ENCODE results near the gene OPHN1.

Gene OPHN1, protein sequence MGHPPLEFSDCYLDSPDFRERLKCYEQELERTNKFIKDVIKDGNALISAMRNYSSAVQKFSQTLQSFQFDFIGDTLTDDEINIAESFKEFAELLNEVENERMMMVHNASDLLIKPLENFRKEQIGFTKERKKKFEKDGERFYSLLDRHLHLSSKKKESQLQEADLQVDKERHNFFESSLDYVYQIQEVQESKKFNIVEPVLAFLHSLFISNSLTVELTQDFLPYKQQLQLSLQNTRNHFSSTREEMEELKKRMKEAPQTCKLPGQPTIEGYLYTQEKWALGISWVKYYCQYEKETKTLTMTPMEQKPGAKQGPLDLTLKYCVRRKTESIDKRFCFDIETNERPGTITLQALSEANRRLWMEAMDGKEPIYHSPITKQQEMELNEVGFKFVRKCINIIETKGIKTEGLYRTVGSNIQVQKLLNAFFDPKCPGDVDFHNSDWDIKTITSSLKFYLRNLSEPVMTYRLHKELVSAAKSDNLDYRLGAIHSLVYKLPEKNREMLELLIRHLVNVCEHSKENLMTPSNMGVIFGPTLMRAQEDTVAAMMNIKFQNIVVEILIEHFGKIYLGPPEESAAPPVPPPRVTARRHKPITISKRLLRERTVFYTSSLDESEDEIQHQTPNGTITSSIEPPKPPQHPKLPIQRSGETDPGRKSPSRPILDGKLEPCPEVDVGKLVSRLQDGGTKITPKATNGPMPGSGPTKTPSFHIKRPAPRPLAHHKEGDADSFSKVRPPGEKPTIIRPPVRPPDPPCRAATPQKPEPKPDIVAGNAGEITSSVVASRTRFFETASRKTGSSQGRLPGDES

DNA sequence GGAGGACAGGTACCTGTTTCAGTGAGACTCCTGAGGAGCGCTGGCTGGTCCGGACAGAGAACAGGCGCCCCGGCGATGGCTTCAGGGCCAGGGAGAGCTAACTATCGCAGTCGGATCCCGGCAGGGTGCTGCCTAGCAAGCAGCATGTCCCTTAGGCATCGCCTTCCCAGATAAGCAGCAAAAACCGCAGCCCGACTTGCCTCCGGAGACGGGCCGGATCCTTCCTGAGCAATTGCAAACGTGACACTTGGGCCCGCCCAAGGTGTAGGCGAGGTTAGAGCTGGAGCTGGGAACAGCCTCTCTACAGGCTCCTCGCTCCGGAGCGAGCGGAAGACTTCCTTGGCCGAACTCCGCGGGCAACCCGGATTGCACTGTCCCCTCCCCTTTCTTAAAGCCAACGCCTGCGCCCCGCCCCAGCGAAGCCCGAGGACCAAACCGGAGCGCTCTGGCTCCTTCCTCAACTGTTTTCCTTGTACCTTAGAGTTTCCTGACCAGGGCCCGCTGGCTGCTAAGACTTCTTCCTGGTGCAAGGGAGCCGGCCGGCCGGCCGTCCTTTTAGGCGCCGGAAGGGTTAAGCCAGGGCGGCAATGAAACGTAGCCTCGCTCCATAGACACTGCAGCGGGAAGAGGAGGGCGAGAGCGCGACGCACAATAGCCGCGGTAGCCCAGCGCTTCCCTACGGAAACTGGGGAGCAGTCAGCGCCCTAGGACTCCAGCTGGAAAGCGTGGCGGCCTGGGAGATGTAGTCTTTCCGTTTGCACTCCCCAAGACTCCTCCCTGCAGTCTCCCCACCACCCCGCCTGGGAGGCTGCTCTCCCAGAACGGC lies at the start of gene OPHN1:
Gene OPHN1 (minus strand): TSS at position 341 of the 826 bp plus-strand sequence. CDS start 475 bp downstream, outside the sequence.
- no peak for DNase-seq (ENCODE audit: low read depth in 2 of 3, low spot score in 1 of 3)

DNA sequence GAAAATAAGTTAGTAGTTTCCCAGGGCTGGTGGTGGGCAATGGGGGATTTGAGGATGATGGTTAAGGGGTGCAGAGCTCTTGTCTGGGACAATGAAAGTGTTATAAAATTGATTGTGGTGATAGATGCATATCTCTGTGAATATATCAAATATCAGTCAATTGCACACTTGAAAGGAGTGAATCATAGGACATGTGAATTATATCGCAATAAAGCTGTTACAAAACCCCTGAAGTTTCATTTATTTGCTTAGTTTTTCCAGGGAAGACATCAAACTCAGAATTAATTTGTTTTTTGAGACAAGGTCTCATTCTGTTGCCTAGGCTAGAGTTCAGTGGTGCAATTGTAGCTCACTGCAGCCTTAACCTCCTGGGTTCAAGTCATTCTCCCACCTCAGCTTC lies 47.7 kb upstream of the OPHN1 start:
- no peak for DNase-seq (ENCODE audit: low read depth in 2 of 3, low spot score in 1 of 3)

DNA sequence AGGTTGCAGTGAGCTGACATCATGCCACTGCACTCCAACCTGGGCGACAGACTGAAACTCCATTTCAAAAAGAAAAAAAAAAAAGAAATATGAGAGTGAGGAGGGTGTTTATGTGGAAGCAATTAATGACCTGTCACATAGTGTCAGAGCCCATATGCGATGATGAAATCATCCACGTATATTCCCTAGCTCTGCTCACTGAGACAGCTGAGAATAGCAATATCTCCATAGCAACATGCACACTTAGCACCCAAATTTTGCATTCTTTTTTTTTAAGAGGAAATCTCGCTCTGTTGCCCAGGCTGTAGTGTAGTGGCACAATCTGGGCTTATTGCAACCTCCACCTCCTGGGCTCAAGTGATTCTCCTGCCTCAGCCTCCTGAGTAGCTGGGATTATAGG lies 31.5 kb upstream of the OPHN1 start:
- no peak for DNase-seq (ENCODE audit: low read depth in 2 of 3, low spot score in 1 of 3)

DNA sequence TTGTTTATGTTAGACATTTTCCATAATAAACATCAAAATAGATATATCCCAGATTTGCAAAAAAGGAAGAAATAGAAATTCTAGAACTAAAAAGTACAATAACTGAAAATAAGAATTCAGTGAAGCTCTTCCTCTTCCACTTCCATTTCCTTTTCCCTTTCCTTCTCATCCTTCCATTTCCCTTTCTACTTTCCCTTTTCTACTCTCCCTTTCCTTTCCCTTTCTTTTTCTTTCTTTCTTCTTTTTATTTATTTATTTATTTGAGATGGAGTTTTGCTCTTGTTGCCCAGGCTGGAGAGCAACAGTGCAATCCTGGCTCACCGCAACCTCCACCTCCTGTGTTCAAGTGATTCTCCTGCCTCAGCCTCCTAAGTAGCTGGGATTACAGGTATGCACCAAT lies 30.6 kb upstream of the OPHN1 start:
- DNase-seq (ENCODE audit: low read depth in 2 of 3, low spot score in 1 of 3) = no peak

DNA sequence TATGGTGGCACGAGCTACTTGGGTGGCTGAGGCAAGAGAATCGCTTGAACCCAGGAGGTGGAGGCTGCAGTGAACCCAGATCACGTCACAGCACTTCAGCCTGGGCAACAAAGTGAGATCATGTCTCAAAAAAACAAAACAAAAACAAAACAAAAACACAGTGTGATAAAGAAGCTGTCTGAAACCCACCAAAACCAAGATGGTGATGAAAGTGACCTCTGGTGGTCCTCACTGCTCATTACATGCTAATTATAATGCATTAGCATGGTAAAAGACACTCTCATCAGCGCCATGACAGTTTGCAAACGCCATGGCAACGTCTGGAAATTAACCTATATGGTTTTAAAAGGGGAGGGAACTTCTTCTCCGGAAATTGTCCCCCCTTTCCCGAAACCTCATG lies 29.4 kb upstream of the OPHN1 start:
- DNase-seq (ENCODE audit: low read depth in 2 of 3, low spot score in 1 of 3) = peak in 1 of 3 donors; percentile 18

DNA sequence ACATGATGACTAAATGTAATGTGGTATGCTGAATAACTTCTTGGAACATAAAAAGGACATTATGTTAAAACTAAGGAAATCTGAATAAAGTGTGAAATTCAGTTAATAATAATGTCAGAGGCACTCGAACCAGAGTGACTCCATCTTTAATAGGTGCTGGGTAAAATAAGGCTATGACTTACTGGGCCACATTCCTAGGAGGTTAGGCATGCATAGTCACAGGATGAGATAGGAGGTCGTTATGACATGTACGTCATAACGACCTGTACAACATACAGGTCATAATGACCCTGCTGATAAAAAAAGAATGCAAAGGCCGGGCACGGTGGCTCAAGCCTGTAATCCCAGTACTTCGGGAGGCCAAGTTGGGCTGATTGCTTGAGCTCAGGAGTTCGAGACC lies 28.9 kb upstream of the OPHN1 start:
- DNase-seq (ENCODE audit: low read depth in 2 of 3, low spot score in 1 of 3) = no peak

DNA sequence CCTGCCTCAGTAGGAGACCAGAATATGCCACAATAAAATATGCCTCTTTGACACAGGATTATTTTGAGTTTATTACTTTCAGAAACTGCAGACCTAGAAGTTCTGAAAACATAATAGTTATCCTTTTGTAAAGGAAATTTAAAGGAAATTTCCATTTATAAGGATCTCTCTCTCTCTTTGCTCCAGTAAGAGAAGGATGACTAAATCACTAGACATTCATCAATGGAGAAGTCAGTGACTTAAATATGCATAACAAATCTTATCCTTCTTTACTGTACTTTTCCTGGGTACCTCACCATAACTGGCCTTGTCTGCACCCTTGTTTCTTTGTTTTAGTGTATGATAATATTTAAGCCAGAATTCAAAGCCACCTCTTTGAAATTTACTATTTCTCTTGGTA lies 28.3 kb upstream of the OPHN1 start:
- no peak for DNase-seq (ENCODE audit: low read depth in 2 of 3, low spot score in 1 of 3)

DNA sequence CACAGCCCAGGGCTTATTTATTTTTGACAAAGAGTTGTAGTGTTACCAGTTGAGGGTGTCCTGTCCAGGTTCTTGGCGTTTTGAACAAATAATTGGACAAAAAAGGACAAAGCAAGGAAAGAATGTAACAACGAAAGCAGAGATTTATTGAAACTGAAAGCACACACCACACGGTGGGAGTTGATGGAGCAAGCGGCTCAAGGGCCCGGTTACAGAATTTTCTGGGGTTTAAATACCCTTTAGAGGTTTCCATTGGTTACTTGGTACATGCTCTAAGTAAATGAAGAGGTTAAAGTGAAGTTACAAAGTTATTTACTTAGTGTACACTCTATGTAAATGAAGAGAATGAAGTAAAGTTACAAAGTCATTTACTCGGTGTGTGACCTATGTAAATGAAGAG lies 27.8 kb upstream of the OPHN1 start:
- DNase-seq (ENCODE audit: low read depth in 2 of 3, low spot score in 1 of 3) = no peak

DNA sequence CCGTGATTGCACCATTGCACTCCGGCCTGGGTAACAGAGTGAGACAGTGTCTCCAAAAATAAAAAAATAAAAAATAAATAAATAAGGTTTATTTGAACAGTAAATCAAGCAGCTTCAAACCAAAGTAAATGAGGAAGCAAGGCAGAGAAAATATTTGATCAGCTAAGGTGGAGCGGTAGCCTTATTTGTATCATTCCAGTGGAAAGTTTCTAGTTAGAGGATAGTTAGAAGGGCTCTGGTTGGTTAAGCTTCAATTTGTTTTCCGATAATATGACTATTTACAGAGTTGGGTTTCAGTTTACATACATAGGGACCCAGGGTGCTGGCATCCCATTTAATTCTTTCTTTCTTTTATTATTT lies 21.8 kb upstream of the OPHN1 start:
- DNase-seq (ENCODE audit: low read depth in 2 of 3, low spot score in 1 of 3) = no peak

DNA sequence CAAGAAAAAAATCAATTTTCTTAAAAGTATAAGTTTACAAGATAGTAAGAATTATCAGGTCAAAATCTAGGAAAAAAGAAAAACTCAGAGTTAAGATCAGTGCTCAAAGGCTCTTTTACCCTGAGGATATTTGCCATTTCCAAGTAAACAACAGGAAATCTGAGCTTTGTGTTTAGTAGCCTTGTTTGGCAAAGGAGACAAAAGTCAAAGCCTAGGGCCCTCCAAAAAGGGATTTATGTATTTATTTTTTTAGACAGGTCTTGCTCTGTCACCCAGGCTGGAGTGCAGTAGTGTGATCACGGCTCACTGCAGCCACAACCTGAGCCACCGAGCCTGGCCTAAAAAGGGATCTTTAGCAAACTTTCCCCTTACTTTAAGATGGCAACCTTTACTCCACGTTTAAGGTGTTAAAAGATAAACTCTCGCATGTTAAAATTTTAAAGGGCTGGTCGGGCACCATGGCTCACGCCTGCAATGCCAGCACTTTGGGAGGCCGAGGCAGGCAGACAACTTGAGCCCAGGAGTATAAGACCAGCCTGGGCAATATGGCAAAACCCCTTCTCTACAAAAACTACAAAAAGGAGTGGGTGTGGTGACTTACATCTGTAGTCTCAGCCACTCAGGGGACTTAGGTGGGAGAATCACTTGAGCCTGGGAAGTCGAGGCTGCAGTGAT lies 21.3 kb upstream of the OPHN1 start:
- DNase-seq (ENCODE audit: low read depth in 2 of 3, low spot score in 1 of 3) = no peak

DNA sequence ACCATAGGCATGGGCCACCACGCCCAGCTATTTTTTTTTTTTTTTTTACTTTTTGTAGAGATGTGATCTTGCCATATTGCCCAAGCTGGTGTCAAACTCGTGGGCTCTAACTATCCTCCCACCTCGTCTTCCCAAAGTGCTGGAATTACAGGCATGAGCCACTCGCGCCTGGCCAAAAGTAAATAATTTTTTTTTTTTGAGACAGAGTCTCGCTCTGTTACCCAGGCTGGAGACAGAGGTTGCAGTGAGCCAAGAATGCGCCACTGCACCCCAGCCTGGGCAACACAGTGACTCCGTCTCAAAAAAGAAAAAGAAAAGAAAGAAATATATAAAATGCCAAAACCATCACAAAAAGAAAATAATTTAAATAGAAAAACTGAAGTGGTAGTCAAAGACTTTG lies 18.4 kb upstream of the OPHN1 start:
- DNase-seq (ENCODE audit: low read depth in 2 of 3, low spot score in 1 of 3) = no peak

DNA sequence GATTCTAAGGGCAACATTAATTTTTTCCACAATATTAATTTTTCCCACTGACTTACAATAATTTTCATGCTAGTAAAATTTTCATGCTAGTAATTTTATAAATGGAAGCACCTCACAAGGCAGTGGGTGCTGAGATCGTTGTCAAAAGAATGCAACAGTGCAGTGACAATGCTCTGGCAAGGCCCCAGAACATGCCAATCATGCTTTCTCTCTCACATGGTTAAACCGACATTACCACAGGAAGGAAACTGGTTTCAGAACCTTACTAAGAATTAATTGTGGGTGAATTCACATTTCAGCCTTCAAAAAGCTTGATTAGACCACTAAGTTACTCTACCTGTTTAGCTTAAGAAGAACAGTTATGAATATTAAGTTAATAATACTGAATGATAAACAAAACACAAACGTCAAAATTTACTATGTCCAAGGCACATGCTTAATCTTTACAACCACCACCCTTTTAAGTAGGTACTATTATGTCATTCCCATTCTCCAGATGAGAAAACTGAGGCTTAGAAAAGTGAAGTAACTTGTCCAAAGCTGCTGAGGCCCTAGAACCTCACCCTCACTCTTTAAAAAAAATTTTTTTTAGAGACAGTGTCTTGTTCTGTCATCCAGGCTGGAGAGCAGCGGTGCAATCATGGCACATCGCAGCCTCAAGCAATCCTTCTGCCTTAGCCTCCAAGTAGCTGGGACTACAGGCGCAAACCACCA lies 10.0 kb upstream of the OPHN1 start:
- peak in 1 of 3 donors; percentile 5 for DNase-seq (ENCODE audit: low read depth in 2 of 3, low spot score in 1 of 3)

DNA sequence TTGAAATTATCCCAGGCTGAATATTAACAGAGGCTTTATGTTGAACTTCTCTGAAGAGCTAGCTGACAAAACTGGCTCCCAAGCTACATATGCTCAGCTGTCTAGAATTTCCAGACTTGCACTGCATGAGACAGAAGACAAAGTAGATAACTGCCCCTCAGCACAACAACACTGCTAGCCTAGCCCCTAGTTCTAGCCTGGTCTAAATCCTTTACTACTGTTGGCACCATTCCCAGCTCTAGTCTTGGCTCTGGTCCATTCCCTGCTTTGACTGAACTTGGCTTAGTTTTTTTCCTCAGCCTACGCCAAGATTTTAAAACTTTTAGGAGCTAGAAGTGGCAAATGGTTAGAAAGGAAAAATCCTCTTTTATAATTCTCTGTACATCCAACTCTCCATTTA lies 7.6 kb upstream of the OPHN1 start:
- DNase-seq (ENCODE audit: low read depth in 2 of 3, low spot score in 1 of 3) = no peak

DNA sequence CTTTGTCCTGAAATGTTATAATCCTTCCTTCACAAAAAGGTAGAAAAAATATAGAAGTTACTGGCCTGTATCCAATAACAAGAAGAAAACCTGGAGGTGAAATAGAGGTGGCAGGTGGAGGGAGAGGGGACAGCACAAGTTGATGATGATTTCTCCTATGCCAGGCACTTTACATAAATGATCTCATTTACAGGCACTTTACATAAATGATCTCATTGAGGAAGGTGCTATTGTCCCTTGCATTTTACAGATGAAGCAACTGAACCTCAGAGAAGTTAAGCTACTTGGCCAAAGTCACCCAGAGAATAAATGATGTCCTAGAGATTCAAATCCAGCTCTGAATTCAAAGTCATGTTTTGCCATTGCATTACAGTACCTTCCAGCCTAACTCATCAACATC lies 7.1 kb upstream of the OPHN1 start:
- no peak for DNase-seq (ENCODE audit: low read depth in 2 of 3, low spot score in 1 of 3)

DNA sequence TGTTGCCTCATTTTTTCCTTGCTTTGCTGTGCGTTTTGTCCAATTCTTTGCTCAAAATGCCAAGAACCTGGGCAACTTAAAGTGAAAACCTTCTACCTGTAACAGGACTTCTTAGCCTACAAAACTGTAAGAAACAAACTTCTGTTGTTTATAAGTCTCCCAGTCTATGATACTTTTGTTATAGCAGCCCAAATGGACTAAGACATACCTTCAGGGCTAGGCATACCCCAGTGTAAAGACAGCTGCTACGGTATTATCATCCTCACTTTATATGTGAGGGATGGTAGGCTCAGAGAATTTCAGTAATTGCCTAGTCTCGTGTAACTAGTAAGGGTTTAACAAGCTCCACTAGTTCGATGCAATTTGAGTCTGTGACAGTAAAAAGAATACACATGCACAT lies 6.0 kb upstream of the OPHN1 start:
- no peak for DNase-seq (ENCODE audit: low read depth in 2 of 3, low spot score in 1 of 3)

DNA sequence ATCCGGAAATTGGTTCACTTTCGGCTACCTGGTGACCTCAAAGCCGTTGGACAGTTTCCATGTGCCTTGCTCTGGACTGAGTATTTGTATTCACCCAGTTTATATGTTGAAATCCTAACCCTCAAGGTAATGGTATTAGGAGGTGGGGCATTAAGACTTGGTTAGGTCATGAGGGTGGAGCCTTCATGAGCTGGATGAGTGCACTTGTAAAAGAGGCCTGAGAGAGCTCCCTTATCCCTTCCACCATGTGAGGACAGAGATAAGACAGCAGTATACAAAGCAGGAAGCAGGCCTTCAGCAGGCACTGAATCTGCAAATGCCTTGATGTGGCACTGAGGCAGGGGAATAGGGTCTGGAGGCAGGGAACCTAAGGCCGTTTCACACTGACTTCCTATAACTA lies 5.3 kb upstream of the OPHN1 start:
- no peak for DNase-seq (ENCODE audit: low read depth in 2 of 3, low spot score in 1 of 3)

DNA sequence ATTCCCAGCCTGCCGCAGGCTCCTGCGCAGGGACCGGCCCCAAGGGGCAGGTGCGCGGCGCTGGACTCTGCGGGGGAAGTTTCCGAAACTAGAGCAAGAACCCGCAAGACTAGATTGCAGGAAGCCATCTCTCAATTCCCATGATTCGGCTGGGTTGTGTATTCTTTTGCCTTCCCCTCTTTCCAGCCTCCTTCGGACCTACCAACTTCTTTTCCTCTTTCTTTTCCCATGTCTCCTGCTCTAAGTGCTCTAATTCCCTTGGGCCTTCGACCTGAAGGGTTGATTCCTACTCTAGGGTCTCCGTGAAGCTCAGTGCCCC lies 645 bp upstream of the OPHN1 start:
- no peak for DNase-seq (ENCODE audit: low read depth in 2 of 3, low spot score in 1 of 3)

DNA sequence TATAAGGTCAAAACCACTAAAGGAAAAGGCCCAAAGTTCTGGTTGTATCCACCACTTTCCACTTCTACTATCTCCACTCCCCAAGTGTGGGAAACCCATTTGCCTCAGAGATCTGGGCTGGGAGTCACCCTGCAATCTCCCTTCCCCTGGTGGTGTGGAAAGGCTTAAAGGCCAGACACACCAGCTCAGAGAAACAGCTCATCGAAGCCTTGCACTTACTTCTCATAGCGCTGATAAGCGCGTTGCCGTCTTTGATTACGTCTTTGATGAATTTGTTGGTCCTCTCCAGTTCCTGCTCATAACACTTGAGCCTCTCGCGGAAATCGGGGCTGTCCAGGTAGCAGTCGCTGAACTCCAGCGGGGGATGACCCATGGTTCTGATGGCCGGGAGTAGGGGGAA lies 647 bp downstream of the OPHN1 start:
- no peak for DNase-seq (ENCODE audit: low read depth in 2 of 3, low spot score in 1 of 3)

DNA sequence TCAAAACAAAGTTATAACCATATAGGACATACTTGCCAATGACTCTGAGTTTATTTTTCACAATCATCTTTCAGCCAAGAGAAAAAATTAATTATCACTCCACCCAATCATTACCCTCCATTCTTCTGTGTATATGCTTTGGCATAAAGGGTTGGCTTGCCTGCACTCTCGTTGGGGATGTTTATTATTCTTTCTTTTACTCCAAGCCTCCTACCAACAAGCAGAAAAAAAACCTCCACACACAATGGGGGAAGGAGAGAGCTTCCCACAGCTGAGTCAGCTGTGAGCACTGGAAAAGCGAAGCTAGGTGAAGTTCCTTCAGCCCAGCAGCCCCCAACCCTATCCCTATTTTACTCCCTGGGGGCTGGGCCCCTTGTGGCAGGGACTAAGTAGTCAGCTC lies 1.5 kb downstream of the OPHN1 start:
- DNase-seq (ENCODE audit: low read depth in 2 of 3, low spot score in 1 of 3) = no peak

DNA sequence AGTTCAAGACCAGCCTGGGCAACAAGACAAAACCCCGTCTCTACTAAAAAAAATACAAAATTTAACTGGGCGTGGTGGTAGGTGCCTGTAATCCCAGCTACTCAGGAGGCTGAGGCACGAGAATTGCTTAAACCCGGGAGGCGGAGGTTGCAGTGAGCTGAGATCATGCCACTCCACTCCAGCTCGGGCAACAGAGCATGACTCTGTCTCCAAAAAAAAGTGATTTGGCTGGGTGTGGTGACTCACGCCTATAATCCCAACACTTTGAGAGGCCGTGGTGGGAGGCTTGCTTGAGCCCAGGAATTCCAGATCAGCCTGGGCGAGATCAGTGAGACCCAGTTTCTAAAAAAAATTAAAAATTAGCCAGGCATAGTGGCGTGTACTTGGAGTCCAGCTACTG lies 4.1 kb downstream of the OPHN1 start:
- DNase-seq (ENCODE audit: low read depth in 2 of 3, low spot score in 1 of 3) = no peak

DNA sequence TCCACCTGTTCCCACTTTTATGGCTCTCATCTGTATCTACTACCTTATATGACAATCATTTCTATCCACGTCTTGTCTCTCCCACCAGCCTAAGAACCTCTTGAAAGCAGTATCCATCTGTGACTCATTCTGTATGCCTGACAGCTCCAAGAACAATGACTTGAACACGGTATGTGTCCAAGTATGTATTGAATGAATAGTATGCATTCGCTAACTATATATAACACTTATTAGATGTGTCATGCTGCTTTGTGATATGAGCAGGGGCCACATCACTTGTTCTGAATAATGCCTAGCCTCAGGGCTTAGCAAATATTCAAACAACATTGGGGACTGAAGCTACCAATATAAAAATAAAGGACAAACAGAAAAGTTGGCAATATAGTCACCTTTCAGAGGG lies 4.9 kb downstream of the OPHN1 start:
- DNase-seq (ENCODE audit: low read depth in 2 of 3, low spot score in 1 of 3) = no peak
